Activated CD4-positive, alpha-beta T cell treated with anti-CD3 and anti-CD28 coated beads, Interleukin-10, Interleukin-2, amounts not matched to agents 100 ng/mL and 50 ng/mL, durations not matched to agents 16 hours and 8 hours (primary cell): ENCODE data around the gene CD164L2.
A peak's percentile ranks its signal among the peaks of the same experiment; 100 is the strongest.
"Not testable (repeated sequence)": the region's sequence is repeated elsewhere in the genome, so short reads cannot be mapped to it uniquely, and the experiment has no call there.

Experiments used
- DNase-seq: peaks from one replicate; pipeline ENCODE4 v3.0.0-alpha.2; 2020

CD164L2 gene

GRCh38 chr1:27383039-27383605, at the start of gene CD164L2:
CD164L2 (minus strand) TSS chr1:27383333; CDS start chr1:27383239, 94 bp downstream.
- peak; percentile 45 for DNase-seq

- not testable (repeated sequence) for DNase-seq
These were observed 49.6 kb upstream of the CD164L2 start for GRCh38 chr1:27432725-27433124.

GRCh38 chr1:27431601-27431940, 48.4 kb upstream of the CD164L2 start:
- no peak for DNase-seq

- peak; percentile 40 for DNase-seq
These were observed 47.9 kb upstream of the CD164L2 start for GRCh38 chr1:27430903-27431600.

- no peak for DNase-seq
These were observed 45.9 kb upstream of the CD164L2 start for GRCh38 chr1:27429029-27429425.

GRCh38 chr1:27428316-27429028, 45.3 kb upstream of the CD164L2 start:
- DNase-seq, result peak; percentile 43

GRCh38 chr1:27427816-27428315, 44.7 kb upstream of the CD164L2 start:
- no peak for DNase-seq

GRCh38 chr1:27427329-27427728, 44.2 kb upstream of the CD164L2 start:
- no peak for DNase-seq

- no peak for DNase-seq
These were observed 40.6 kb upstream of the CD164L2 start for GRCh38 chr1:27423709-27424108.

GRCh38 chr1:27418326-27419185, 35.4 kb upstream of the CD164L2 start:
- DNase-seq, result peak; percentile 92

- DNase-seq, result no peak
These were observed 34.6 kb upstream of the CD164L2 start for GRCh38 chr1:27417713-27418112.

GRCh38 chr1:27416387-27417111, 33.4 kb upstream of the CD164L2 start:
- DNase-seq, result peak; percentile 83

- DNase-seq, result no peak
These were observed 31.0 kb upstream of the CD164L2 start for GRCh38 chr1:27414091-27414490.

GRCh38 chr1:27413004-27413403, 29.9 kb upstream of the CD164L2 start:
- DNase-seq, result no peak

- DNase-seq, result no peak
These were observed 29.4 kb upstream of the CD164L2 start for GRCh38 chr1:27412502-27412901.

GRCh38 chr1:27410709-27411108, 27.6 kb upstream of the CD164L2 start:
- no peak for DNase-seq

- DNase-seq, result no peak
These were observed 26.5 kb upstream of the CD164L2 start for GRCh38 chr1:27409669-27410068.

- no peak for DNase-seq
These were observed 25.0 kb upstream of the CD164L2 start for GRCh38 chr1:27408151-27408550.

- DNase-seq, result not testable (repeated sequence)
These were observed 23.7 kb upstream of the CD164L2 start for GRCh38 chr1:27406791-27407190.

GRCh38 chr1:27406362-27406680, 23.2 kb upstream of the CD164L2 start:
- DNase-seq, result no peak

- not testable (repeated sequence) for DNase-seq
These were observed 22.6 kb upstream of the CD164L2 start for GRCh38 chr1:27405598-27406361.

- no peak for DNase-seq
These were observed 21.9 kb upstream of the CD164L2 start for GRCh38 chr1:27405074-27405473.
